AG04449 (cell line): ENCODE results near the gene CDC34.

Experiments
- CTCF ChIA-PET: fragments of 350-600 bp; formaldehyde crosslinking; extraction: SDS; loops from one replicate; lab custom pipeline; 2021; ENCODE audit warnings: antibody characterized with exemption; lab: Yijun Ruan, JAX
- POLR2A ChIA-PET: fragments of 400-600, 350-600 bp; formaldehyde crosslinking; extraction: SDS; loops from one replicate; lab custom pipeline; 2020; ENCODE audit warnings: antibody characterized with exemption, inconsistent platforms; lab: Yijun Ruan, JAX
- DNase-seq: peaks from one replicate; pipeline ENCODE4 v3.0.0-alpha.2; 2010; ENCODE audit warnings: low read depth, low spot score
- H3K4me3 ChIP-seq: 2 replicates; pipeline ENCODE4 v1.5.1; 2011; ENCODE audit warnings: low read depth, mild to moderate bottlenecking, control low read depth, low read length
- CTCF ChIP-seq: IDR thresholded peaks from one replicate; pipeline ENCODE4 v1.5.1; 2011; ENCODE audit warnings: mild to moderate bottlenecking, moderate library complexity, low read length, control low read depth, inconsistent platforms; ENCODE audit not compliant: insufficient read depth; ENCODE audit errors: missing control alignments

CDC34 gene

GRCh38 chr19:591099-591958 lies 59.8 kb downstream of the CDC34 start:
- no peak for TF ChIP-seq CTCF
- H3K4me3 ChIP-seq = no peak overlapping the region
- DNase-seq = no peak
- ChIA-PET CTCF (no interaction called here), POLR2A (no interaction called here)
